ENCODE results near the gene ERAP2. TPM values are rescaled to one million over a fixed set of nuclear protein-coding genes. Genes with fewer than 3 reads are reported as not detected.

The ERAP2 gene
- total and polyA plus RNA-seq, 2 of the 13 experiments (the other 11 are each of a cell fraction or from before 2014, with no cell fraction given), result 12.8 to 16.6 TPM

DNA sequence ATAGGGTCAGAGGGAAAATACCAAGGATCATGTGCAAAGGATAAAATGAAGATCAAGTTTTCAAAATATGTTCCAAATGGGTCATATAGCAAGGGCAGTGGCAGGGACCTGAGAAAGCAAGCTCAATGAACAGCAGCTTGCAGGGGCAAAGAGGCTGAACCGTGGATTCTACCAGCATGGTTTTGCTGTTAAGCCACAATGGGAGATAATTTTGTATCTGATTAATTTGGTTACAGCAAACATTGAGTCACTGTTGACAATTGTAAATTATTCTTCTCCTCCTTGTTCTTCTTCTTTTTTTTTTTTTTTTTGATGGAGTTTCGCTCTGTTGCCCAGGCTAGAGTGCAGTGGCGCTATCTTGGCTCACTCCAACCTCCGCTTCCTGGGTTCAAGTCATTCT is 18.4 kb upstream of the ERAP2 start:
- 55% methylated on average over 4 of the region's 4 CpGs for WGBS (ENCODE audit: low lambda C conversion rate)
- POLR2A ChIA-PET, result no interaction called here
- H2AFZ ChIP-seq (ENCODE audit: low read length), result no peak overlapping the region

More for the DNA sequence above, 18.4 kb upstream of the ERAP2 start:
- Histone ChIP-seq H3K27ac (ENCODE audit: extremely low read length, insufficient read depth, low read length) (no peak overlapping the region), H3K9me3 (ENCODE audit: low read length) (no peaks in the 10 kb centered on the region), H3K4me2 (ENCODE audit: low read depth, low read length) (no peak overlapping the region), H4K20me1 (ENCODE audit: insufficient read depth, low read length) (no peaks in the 10 kb centered on the region), H3K9ac (ENCODE audit: insufficient read depth, low read depth, low read length) (no peak overlapping the region), H3K36me3 (replicated peaks in 1 of 2; ENCODE audit: control insufficient read depth in 1 of 2, insufficient read depth in 2 of 2, low read length in 2 of 2) (no peaks in the 10 kb centered on the region), H3K4me3 (replicated peaks in 1 of 3; ENCODE audit: insufficient read depth in 1 of 3, low read depth in 2 of 3, low read length in 3 of 3) (no peak overlapping the region), H3K79me2 (ENCODE audit: insufficient read depth, low read length) (no peaks in the 10 kb centered on the region), H3K27me3 (ENCODE audit: control insufficient read depth in 1 of 2, insufficient read depth in 2 of 2, low read length in 2 of 2) (no peaks in the 10 kb centered on the region), H3K4me1 (ENCODE audit: insufficient read depth, low read length) (peaks cover 11% of the 10 kb centered on the region; the same call in 1 of the 2 replicates)
- DNase-seq (ENCODE audit: low spot score) (no peak), FAIRE-seq (no peak), ATAC-seq (no peak)
- intact Hi-C loops (cut with micrococcal nuclease; ENCODE audit: unreplicated experiment) (no loop called here), in situ Hi-C loops (cut with HindIII; ENCODE audit: extremely low pct_ligation_motif_present, low pct_unique_long_range_greater_than_20kb) (no loop called here)
- TF ChIP-seq, protein P1, sequence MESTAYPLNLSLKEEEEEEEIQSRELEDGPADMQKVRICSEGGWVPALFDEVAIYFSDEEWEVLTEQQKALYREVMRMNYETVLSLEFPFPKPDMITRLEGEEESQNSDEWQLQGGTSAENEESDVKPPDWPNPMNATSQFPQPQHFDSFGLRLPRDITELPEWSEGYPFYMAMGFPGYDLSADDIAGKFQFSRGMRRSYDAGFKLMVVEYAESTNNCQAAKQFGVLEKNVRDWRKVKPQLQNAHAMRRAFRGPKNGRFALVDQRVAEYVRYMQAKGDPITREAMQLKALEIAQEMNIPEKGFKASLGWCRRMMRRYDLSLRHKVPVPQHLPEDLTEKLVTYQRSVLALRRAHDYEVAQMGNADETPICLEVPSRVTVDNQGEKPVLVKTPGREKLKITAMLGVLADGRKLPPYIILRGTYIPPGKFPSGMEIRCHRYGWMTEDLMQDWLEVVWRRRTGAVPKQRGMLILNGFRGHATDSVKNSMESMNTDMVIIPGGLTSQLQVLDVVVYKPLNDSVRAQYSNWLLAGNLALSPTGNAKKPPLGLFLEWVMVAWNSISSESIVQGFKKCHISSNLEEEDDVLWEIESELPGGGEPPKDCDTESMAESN (CRISPR knock-in tag; conservative IDR thresholded peaks at IDR 0.05), result no peak
- TF ChIP-seq ZNF24 (IDR thresholded peaks at IDR 0.05), result no peak
- no peak for TF ChIP-seq SOX6 (IDR thresholded peaks at IDR 0.05)
- no peak for TF ChIP-seq SOX6 (CRISPR knock-in tag; IDR thresholded peaks at IDR 0.05)
- TF ChIP-seq ZNF160 (CRISPR knock-in tag; IDR thresholded peaks at IDR 0.05), result no peak
- TF ChIP-seq HNRNPLL (IDR thresholded peaks at IDR 0.05; ENCODE audit: low read depth, low read length, poor library complexity, severe bottlenecking), result no peak
- TF ChIP-seq, protein P2, sequence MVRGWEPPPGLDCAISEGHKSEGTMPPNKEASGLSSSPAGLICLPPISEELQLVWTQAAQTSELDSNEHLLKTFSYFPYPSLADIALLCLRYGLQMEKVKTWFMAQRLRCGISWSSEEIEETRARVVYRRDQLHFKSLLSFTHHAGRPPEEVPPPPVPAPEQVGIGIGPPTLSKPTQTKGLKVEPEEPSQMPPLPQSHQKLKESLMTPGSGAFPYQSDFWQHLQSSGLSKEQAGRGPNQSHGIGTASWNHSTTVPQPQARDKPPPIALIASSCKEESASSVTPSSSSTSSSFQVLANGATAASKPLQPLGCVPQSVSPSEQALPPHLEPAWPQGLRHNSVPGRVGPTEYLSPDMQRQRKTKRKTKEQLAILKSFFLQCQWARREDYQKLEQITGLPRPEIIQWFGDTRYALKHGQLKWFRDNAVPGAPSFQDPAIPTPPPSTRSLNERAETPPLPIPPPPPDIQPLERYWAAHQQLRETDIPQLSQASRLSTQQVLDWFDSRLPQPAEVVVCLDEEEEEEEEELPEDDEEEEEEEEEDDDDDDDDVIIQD (CRISPR knock-in tag; IDR thresholded peaks at IDR 0.05; ENCODE audit: low read depth), result no peak
- TF ChIP-seq ZNF232 (CRISPR knock-in tag; IDR thresholded peaks at IDR 0.05; ENCODE audit: borderline replicate concordance), result no peak
- TF ChIP-seq, protein P3, sequence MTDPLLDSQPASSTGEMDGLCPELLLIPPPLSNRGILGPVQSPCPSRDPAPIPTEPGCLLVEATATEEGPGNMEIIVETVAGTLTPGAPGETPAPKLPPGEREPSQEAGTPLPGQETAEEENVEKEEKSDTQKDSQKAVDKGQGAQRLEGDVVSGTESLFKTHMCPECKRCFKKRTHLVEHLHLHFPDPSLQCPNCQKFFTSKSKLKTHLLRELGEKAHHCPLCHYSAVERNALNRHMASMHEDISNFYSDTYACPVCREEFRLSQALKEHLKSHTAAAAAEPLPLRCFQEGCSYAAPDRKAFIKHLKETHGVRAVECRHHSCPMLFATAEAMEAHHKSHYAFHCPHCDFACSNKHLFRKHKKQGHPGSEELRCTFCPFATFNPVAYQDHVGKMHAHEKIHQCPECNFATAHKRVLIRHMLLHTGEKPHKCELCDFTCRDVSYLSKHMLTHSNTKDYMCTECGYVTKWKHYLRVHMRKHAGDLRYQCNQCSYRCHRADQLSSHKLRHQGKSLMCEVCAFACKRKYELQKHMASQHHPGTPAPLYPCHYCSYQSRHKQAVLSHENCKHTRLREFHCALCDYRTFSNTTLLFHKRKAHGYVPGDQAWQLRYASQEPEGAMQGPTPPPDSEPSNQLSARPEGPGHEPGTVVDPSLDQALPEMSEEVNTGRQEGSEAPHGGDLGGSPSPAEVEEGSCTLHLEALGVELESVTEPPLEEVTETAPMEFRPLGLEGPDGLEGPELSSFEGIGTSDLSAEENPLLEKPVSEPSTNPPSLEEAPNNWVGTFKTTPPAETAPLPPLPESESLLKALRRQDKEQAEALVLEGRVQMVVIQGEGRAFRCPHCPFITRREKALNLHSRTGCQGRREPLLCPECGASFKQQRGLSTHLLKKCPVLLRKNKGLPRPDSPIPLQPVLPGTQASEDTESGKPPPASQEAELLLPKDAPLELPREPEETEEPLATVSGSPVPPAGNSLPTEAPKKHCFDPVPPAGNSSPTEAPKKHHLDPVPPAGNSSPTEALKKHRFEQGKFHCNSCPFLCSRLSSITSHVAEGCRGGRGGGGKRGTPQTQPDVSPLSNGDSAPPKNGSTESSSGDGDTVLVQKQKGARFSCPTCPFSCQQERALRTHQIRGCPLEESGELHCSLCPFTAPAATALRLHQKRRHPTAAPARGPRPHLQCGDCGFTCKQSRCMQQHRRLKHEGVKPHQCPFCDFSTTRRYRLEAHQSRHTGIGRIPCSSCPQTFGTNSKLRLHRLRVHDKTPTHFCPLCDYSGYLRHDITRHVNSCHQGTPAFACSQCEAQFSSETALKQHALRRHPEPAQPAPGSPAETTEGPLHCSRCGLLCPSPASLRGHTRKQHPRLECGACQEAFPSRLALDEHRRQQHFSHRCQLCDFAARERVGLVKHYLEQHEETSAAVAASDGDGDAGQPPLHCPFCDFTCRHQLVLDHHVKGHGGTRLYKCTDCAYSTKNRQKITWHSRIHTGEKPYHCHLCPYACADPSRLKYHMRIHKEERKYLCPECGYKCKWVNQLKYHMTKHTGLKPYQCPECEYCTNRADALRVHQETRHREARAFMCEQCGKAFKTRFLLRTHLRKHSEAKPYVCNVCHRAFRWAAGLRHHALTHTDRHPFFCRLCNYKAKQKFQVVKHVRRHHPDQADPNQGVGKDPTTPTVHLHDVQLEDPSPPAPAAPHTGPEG (CRISPR knock-in tag; IDR thresholded peaks at IDR 0.05), result no peak
- TF ChIP-seq SMC3 (IDR thresholded peaks at IDR 0.05; ENCODE audit: low read length), result no peak
- CTCF ChIA-PET (ENCODE audit: low intra/inter-chr PET ratio, low total read pairs), result no interaction called here
- no TSS peak for BruUV-seq (replicated peaks)

Data from HepG2 (cell line).